ENCODE measurements around the gene HS3ST2. TPM values are rescaled to one million over a fixed set of nuclear protein-coding genes. Genes with fewer than 3 reads are reported as not detected.

The HS3ST2 gene
- total RNA-seq, 4 donors from 2014 or later = 0.71 to 2.2 (median 1.5) TPM

DNA sequence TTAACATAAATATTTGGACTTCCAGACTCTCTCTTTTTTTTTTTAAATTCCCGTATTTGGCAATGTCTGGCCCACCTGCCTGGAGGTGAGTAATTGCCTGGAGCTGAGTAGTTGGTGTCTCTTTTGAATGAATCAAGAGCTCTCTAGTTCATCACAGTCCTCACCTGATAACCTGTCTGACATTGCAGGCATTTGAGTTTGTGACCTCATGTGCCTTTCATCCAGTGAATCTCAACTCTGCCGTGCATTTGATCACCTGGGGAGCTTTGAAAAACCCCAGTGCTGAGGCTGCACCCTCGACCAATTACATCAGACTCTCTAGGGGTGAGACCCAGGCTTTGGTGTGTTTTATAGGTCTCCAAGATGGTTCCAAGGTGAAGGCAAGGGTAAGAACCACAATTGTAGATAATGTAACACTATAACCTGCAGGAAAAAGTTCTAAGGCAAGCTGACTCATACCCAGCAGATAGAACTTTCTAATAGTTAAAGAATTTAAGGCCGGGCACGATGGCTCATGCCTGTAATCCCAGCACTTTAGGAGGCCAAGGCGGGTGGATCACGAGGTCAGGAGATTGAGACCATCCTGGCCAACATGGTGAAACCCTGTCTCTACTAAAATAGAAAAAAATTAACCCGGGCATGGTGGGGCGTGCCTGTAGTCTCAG, 24.5 kb upstream of the HS3ST2 start:
- intact Hi-C loops (cut with DNase I) = no loop called here
- TF ChIP-seq EP300 (IDR thresholded peaks at IDR 0.05) (no peak), POLR2A (IDR thresholded peaks at IDR 0.05; ENCODE audit: low read depth) (no peak), POLR2AphosphoS5 (IDR thresholded peaks at IDR 0.05) (no peak)
- TF ChIP-seq, protein P1, sequence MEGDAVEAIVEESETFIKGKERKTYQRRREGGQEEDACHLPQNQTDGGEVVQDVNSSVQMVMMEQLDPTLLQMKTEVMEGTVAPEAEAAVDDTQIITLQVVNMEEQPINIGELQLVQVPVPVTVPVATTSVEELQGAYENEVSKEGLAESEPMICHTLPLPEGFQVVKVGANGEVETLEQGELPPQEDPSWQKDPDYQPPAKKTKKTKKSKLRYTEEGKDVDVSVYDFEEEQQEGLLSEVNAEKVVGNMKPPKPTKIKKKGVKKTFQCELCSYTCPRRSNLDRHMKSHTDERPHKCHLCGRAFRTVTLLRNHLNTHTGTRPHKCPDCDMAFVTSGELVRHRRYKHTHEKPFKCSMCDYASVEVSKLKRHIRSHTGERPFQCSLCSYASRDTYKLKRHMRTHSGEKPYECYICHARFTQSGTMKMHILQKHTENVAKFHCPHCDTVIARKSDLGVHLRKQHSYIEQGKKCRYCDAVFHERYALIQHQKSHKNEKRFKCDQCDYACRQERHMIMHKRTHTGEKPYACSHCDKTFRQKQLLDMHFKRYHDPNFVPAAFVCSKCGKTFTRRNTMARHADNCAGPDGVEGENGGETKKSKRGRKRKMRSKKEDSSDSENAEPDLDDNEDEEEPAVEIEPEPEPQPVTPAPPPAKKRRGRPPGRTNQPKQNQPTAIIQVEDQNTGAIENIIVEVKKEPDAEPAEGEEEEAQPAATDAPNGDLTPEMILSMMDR (IDR thresholded peaks at IDR 0.05) = no peak
- no peak for DNase-seq (ENCODE audit: extremely low spot score)
- Histone ChIP-seq H3K4me3 (no peak overlapping the region), H3K36me3 (no peaks in the 10 kb centered on the region), H3K27me3 (no peaks in the 10 kb centered on the region), H3K4me1 (no peaks in the 10 kb centered on the region), H3K9me3 (peaks cover 0 to 10% (median 6%) of the 10 kb centered on the region in 4 donors), H3K27ac (replicated peaks in 1 of 4) (no peak overlapping the region)
- 74% methylated on average over 9 of the region's 9 CpGs for WGBS

DNA sequence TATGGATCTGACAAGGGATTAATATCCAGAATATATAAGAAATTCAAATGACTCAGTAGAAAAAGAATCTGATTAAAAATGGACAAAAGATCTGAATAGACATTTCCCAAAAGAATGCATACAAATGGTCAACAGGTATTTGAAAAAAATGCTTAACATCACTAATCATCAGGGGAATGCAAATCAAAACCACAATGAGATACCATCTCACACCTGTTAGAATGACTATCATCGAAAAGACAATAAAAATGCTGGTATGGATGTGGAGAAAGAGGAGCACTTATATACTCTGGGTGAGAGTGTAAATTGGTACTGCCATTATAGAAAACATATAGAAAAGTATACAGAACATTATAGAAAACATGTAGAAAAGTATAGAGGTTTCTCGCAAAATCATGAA, 16.4 kb upstream of the HS3ST2 start:
- no peaks in the 10 kb centered on the region for H3K36me3 ChIP-seq
- DNase-seq (ENCODE audit: extremely low spot score) = no peak
- 93% methylated on average over 2 of the region's 2 CpGs for WGBS
- peaks cover 0 to 4% (median 0%) of the 10 kb centered on the region in 4 donors for H3K27me3 ChIP-seq
- no peaks in the 10 kb centered on the region for H3K4me1 ChIP-seq
- intact Hi-C loops (cut with DNase I) = no loop called here
- no peak overlapping the region for H3K4me3 ChIP-seq
- H3K9me3 ChIP-seq = peaks cover 0 to 15% (median 10%) of the 10 kb centered on the region in 4 donors
- no peak overlapping the region for H3K27ac ChIP-seq (replicated peaks in 1 of 4)
- no peak for TF ChIP-seq POLR2AphosphoS5 (IDR thresholded peaks at IDR 0.05)
- TF ChIP-seq EP300 (IDR thresholded peaks at IDR 0.05) = no peak
- TF ChIP-seq, protein P1 (IDR thresholded peaks at IDR 0.05) = no peak
- no peak for TF ChIP-seq POLR2A (IDR thresholded peaks at IDR 0.05; ENCODE audit: low read depth)

DNA sequence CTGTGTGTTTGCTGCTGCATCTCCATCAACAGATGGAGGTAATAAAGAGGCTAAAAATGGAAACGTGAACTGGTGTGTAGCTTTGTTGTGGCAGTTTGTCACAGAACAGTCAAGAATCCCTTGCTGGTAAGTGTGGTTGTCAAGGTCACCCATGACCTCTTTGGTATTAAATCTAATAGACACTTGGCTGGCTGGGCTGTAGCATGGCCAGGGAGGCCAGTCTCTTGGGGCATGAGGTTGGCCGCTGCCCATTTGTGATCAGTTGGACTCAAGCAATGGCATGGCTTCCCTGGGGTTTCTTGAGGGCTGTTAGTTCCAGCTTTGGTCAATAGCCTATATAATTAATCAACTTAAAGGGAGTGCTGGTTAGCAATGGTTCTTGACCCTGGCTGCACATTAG, 14.8 kb upstream of the HS3ST2 start:
- no peaks in the 10 kb centered on the region for H3K36me3 ChIP-seq
- intact Hi-C loops (cut with DNase I) = no loop called here
- no peaks in the 10 kb centered on the region for H3K4me1 ChIP-seq
- no peak overlapping the region for H3K4me3 ChIP-seq
- TF ChIP-seq EP300 (IDR thresholded peaks at IDR 0.05) (no peak), POLR2A (IDR thresholded peaks at IDR 0.05; ENCODE audit: low read depth) (no peak), POLR2AphosphoS5 (IDR thresholded peaks at IDR 0.05) (no peak)
- TF ChIP-seq, protein P1 (IDR thresholded peaks at IDR 0.05) = no peak
- H3K9me3 ChIP-seq = peaks cover 0 to 9% (median 6%) of the 10 kb centered on the region in 4 donors
- H3K27me3 ChIP-seq = peaks cover 0 to 18% (median 0%) of the 10 kb centered on the region in 4 donors
- no peak for DNase-seq (ENCODE audit: extremely low spot score)
- H3K27ac ChIP-seq (replicated peaks in 1 of 4) = no peak overlapping the region
- 86% methylated on average over 2 of the region's 2 CpGs for WGBS

DNA sequence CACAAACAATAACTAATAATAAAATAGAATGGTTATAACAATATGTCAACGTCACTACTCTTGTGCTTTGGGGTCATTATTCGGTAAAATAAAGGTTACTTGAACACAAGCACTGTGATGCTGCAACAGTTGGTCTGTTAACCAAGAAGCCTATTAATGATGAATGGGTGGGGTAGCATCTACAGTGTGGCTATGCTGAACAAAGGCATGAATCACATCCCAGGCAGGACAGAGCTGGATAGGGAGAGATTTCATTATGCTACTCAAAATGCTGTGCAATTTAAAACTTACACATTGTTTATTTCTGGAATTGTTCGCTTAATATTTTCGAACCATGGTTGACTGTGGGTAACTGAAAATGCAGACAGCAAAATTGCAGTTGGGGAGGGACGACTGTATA, 9.1 kb upstream of the HS3ST2 start:
- no peak for DNase-seq (ENCODE audit: extremely low spot score)
- TF ChIP-seq, protein P1 (IDR thresholded peaks at IDR 0.05) = no peak
- TF ChIP-seq EP300 (IDR thresholded peaks at IDR 0.05) (no peak), POLR2AphosphoS5 (IDR thresholded peaks at IDR 0.05) (no peak), POLR2A (IDR thresholded peaks at IDR 0.05; ENCODE audit: low read depth) (no peak)
- H3K27me3 ChIP-seq = peaks cover 0 to 20% (median 0%) of the 10 kb centered on the region in 4 donors
- no peaks in the 10 kb centered on the region for H3K9me3 ChIP-seq
- intact Hi-C loops (cut with DNase I) = no loop called here
- H3K27ac ChIP-seq (replicated peaks in 1 of 4) = no peak overlapping the region
- no peak overlapping the region for H3K4me3 ChIP-seq
- no peaks in the 10 kb centered on the region for H3K4me1 ChIP-seq
- H3K36me3 ChIP-seq = no peaks in the 10 kb centered on the region
- 81% methylated on average over 5 of the region's 5 CpGs for WGBS

DNA sequence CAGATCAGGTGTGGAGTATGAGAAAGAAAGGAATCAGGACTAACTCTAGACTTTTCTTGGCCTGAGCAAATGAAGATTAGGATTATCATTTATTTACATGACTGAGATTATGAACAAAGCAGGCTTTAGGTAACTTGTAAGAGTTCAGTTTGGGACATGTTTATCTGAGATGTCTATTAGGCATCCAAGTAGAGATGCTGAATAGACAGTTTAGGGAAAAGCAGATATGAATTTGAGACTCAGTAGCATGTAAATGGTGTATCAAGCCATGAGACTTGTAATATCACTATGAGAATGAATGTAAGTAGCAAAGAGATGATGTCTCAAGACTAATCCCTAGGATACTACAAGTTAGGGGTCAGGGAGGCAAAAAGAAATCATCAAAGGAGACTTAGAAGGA, 8.6 kb upstream of the HS3ST2 start:
- Histone ChIP-seq H3K9me3 (no peaks in the 10 kb centered on the region), H3K4me3 (no peak overlapping the region), H3K27ac (replicated peaks in 1 of 4) (no peak overlapping the region), H3K36me3 (no peaks in the 10 kb centered on the region), H3K4me1 (no peaks in the 10 kb centered on the region), H3K27me3 (peaks cover 0 to 20% (median 0%) of the 10 kb centered on the region in 4 donors)
- intact Hi-C loops (cut with DNase I) = no loop called here
- DNase-seq (ENCODE audit: extremely low spot score) = no peak
- TF ChIP-seq POLR2A (IDR thresholded peaks at IDR 0.05; ENCODE audit: low read depth) (no peak), EP300 (IDR thresholded peaks at IDR 0.05) (no peak), POLR2AphosphoS5 (IDR thresholded peaks at IDR 0.05) (no peak)
- TF ChIP-seq, protein P1 (IDR thresholded peaks at IDR 0.05) = no peak

All from esophagus muscularis mucosa (tissue), 4 donors.